NOMO-1 (cell line): Measurements from ENCODE around the gene SERPINB1.
"Not testable (repeated sequence)": the region's sequence is repeated elsewhere in the genome, so short reads cannot be mapped to it uniquely, and the experiment has no call there.

ENCODE experiments used
- DNase-seq, 2 experiments: peaks; one replicate each; lab custom pipeline; 2025; ENCODE audit not compliant: unreplicated experiment in 2 of 2; lab: John Stamatoyannopoulos, UW

Gene SERPINB1

GRCh38 chr6:2841264-2842138, at the start of gene SERPINB1:
Gene SERPINB1 (minus strand): TSS chr6:2841863. CDS start chr6:2840586, 1,277 bp downstream.
- peak; percentile 89 to 94 for DNase-seq

- no peak for DNase-seq
Observed at GRCh38 chr6:2890976-2891767, 49.5 kb upstream of the SERPINB1 start.

- DNase-seq: peak in 1 of 2 experiments; percentile 7
Observed at GRCh38 chr6:2885967-2886735, 44.5 kb upstream of the SERPINB1 start.

GRCh38 chr6:2884804-2885203, 43.1 kb upstream of the SERPINB1 start:
- DNase-seq: peak in 1 of 2 experiments; percentile 9

- DNase-seq: no peak
Observed at GRCh38 chr6:2883673-2884072, 42.0 kb upstream of the SERPINB1 start.

- peak in 1 of 2 experiments; percentile 48 for DNase-seq
Observed at GRCh38 chr6:2881423-2881822, 39.8 kb upstream of the SERPINB1 start.

GRCh38 chr6:2880156-2880555, 38.5 kb upstream of the SERPINB1 start:
- DNase-seq: not testable (repeated sequence)

- DNase-seq: no peak
Observed at GRCh38 chr6:2877960-2878359, 36.3 kb upstream of the SERPINB1 start.

GRCh38 chr6:2877057-2877882, 35.6 kb upstream of the SERPINB1 start:
- no peak for DNase-seq

GRCh38 chr6:2876210-2877056, 34.8 kb upstream of the SERPINB1 start:
- DNase-seq: no peak

- DNase-seq: no peak
Observed at GRCh38 chr6:2875359-2876191, 33.9 kb upstream of the SERPINB1 start.

GRCh38 chr6:2873643-2874042, 32.0 kb upstream of the SERPINB1 start:
- DNase-seq: no peak

GRCh38 chr6:2872423-2873358, 31.0 kb upstream of the SERPINB1 start:
- no peak for DNase-seq

GRCh38 chr6:2871953-2872352, 30.3 kb upstream of the SERPINB1 start:
- no peak for DNase-seq

GRCh38 chr6:2871102-2871501, 29.4 kb upstream of the SERPINB1 start:
- DNase-seq: no peak

GRCh38 chr6:2870046-2870636, 28.5 kb upstream of the SERPINB1 start:
- DNase-seq: no peak

- DNase-seq: no peak
Observed at GRCh38 chr6:2868637-2869036, 27.0 kb upstream of the SERPINB1 start.
